ENCODE measurements around the gene PDE8B. TPM values are rescaled to one million over a fixed set of nuclear protein-coding genes. Genes with fewer than 3 reads are reported as not detected.

PDE8B gene
- total and polyA plus RNA-seq, 2 donors from 2014 or later, result 3.7 to 4.5 TPM

- H3K9me3 ChIP-seq (ENCODE audit: control insufficient read depth in 2 of 3, insufficient read depth in 1 of 3, low read length in 3 of 3), result no peaks in the 10 kb centered on the region
- H3K4me3 ChIP-seq (ENCODE audit: low read length in 3 of 3), result no peak overlapping the region
- no peaks in the 10 kb centered on the region for H3K27me3 ChIP-seq (ENCODE audit: control insufficient read depth, insufficient read depth, low read length)
- no peak for DNase-seq
- intact Hi-C loops (cut with DNase I), result no loop called here
- no peaks in the 10 kb centered on the region for H3K36me3 ChIP-seq (ENCODE audit: control insufficient read depth in 2 of 3, insufficient read depth in 3 of 3, low read length in 3 of 3)
- no peak overlapping the region for H3K27ac ChIP-seq (ENCODE audit: low read depth in 2 of 2, low read length in 2 of 2)
- FAIRE-seq, result no peak
- no peak overlapping the region for H3K9ac ChIP-seq (ENCODE audit: low read length in 3 of 3)
- TF ChIP-seq, protein P1, sequence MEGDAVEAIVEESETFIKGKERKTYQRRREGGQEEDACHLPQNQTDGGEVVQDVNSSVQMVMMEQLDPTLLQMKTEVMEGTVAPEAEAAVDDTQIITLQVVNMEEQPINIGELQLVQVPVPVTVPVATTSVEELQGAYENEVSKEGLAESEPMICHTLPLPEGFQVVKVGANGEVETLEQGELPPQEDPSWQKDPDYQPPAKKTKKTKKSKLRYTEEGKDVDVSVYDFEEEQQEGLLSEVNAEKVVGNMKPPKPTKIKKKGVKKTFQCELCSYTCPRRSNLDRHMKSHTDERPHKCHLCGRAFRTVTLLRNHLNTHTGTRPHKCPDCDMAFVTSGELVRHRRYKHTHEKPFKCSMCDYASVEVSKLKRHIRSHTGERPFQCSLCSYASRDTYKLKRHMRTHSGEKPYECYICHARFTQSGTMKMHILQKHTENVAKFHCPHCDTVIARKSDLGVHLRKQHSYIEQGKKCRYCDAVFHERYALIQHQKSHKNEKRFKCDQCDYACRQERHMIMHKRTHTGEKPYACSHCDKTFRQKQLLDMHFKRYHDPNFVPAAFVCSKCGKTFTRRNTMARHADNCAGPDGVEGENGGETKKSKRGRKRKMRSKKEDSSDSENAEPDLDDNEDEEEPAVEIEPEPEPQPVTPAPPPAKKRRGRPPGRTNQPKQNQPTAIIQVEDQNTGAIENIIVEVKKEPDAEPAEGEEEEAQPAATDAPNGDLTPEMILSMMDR (IDR thresholded peaks at IDR 0.05; ENCODE audit: borderline replicate concordance, extremely low read depth, insufficient read depth), result no peak
- H3K4me1 ChIP-seq (ENCODE audit: control insufficient read depth in 2 of 3, insufficient read depth in 2 of 3, low read depth in 1 of 3, low read length in 3 of 3), result no peaks in the 10 kb centered on the region
Measured at GRCh38 chr5:77235846-77236721, 25.6 kb downstream of the PDE8B start.

GRCh38 chr5:77239126-77239741, 28.8 kb downstream of the PDE8B start:
- Histone ChIP-seq H3K4me1 (ENCODE audit: control insufficient read depth in 2 of 3, insufficient read depth in 2 of 3, low read depth in 1 of 3, low read length in 3 of 3) (no peaks in the 10 kb centered on the region), H3K36me3 (ENCODE audit: control insufficient read depth in 2 of 3, insufficient read depth in 3 of 3, low read length in 3 of 3) (no peaks in the 10 kb centered on the region), H3K27me3 (ENCODE audit: control insufficient read depth, insufficient read depth, low read length) (no peaks in the 10 kb centered on the region), H3K9ac (ENCODE audit: low read length in 3 of 3) (no peak overlapping the region), H3K27ac (ENCODE audit: low read depth in 2 of 2, low read length in 2 of 2) (no peak overlapping the region), H3K4me3 (ENCODE audit: low read length in 3 of 3) (no peak overlapping the region), H3K9me3 (ENCODE audit: control insufficient read depth in 2 of 3, insufficient read depth in 1 of 3, low read length in 3 of 3) (no peaks in the 10 kb centered on the region)
- TF ChIP-seq, protein P1 (IDR thresholded peaks at IDR 0.05; ENCODE audit: borderline replicate concordance, extremely low read depth, insufficient read depth), result peak; percentile 29
- no peak for DNase-seq
- FAIRE-seq, result no peak
- intact Hi-C loops (cut with DNase I), result no loop called here

GRCh38 chr5:77241444-77241843, 31.0 kb downstream of the PDE8B start:
- FAIRE-seq (no peak), DNase-seq (no peak)
- TF ChIP-seq, protein P1 (IDR thresholded peaks at IDR 0.05; ENCODE audit: borderline replicate concordance, extremely low read depth, insufficient read depth), result no peak
- Histone ChIP-seq H3K27me3 (ENCODE audit: control insufficient read depth, insufficient read depth, low read length) (no peaks in the 10 kb centered on the region), H3K9ac (ENCODE audit: low read length in 3 of 3) (no peak overlapping the region), H3K4me1 (ENCODE audit: control insufficient read depth in 2 of 3, insufficient read depth in 2 of 3, low read depth in 1 of 3, low read length in 3 of 3) (no peaks in the 10 kb centered on the region), H3K4me3 (ENCODE audit: low read length in 3 of 3) (no peak overlapping the region), H3K27ac (ENCODE audit: low read depth in 2 of 2, low read length in 2 of 2) (no peak overlapping the region), H3K9me3 (ENCODE audit: control insufficient read depth in 2 of 3, insufficient read depth in 1 of 3, low read length in 3 of 3) (no peaks in the 10 kb centered on the region), H3K36me3 (ENCODE audit: control insufficient read depth in 2 of 3, insufficient read depth in 3 of 3, low read length in 3 of 3) (no peaks in the 10 kb centered on the region)
- intact Hi-C loops (cut with DNase I), result no loop called here

Measured in kidney (tissue), 14 donors.